ENCODE data around the gene ZMIZ1. TPM values are rescaled to one million over a fixed set of nuclear protein-coding genes. Genes with fewer than 3 reads are reported as not detected.

ZMIZ1 gene
- total and polyA plus RNA-seq, 7 experiments from 2014 or later = 1.8 to 57.2 (median 14.2) TPM

GRCh38 chr10:79263939-79264338 lies 195.2 kb downstream of the ZMIZ1 start:
- H3K9me3 Mint-ChIP-seq = no peaks in the 10 kb centered on the region
- H3K4me3 ChIP-seq (ENCODE audit: low read length) = no peak overlapping the region
- H3K36me3 ChIP-seq (ENCODE audit: control insufficient read depth in 2 of 3, insufficient read depth in 3 of 3, low read length in 3 of 3) = no peaks in the 10 kb centered on the region
- intact Hi-C loops (cut with micrococcal nuclease) = no loop called here
- no peaks in the 10 kb centered on the region for H3K27me3 ChIP-seq (ENCODE audit: control insufficient read depth in 2 of 2, insufficient read depth in 2 of 2, low read length in 2 of 2)
- H3K4me1 ChIP-seq (ENCODE audit: control insufficient read depth in 2 of 2, insufficient read depth in 2 of 2, low read length in 2 of 2) = peaks cover 0 to 20% of the 10 kb centered on the region in 2 donors
- peak overlapping the region in 2 of 9 donors; percentile 31 to 62 for H3K27ac Mint-ChIP-seq
- DNase-seq (no peak), ATAC-seq (no peak)
- H3K4me1 Mint-ChIP-seq = peaks cover 0 to 39% (median 12%) of the 10 kb centered on the region in 7 donors
- no peak overlapping the region for H3K27ac ChIP-seq (ENCODE audit: low read depth, low read length)
- H3K27me3 Mint-ChIP-seq = no peaks in the 10 kb centered on the region
- peaks cover 0 to 10% (median 3%) of the 10 kb centered on the region in 5 donors for H3K36me3 Mint-ChIP-seq
- no peaks in the 10 kb centered on the region for H3K9me3 ChIP-seq (ENCODE audit: control insufficient read depth in 2 of 3, low read length in 3 of 3)
- ChIA-PET CTCF (interaction anchor here (0.7 kb wide), 1 partner anchor 23 kb away, joined by 3 read pairs; no protein-coding TSS in a partner anchor), POLR2A (no interaction called here)
- no peak overlapping the region for H3K4me3 Mint-ChIP-seq

- intact Hi-C loops (cut with micrococcal nuclease) = no loop called here
- peaks cover 0 to 20% of the 10 kb centered on the region in 2 donors for H3K4me1 ChIP-seq (ENCODE audit: control insufficient read depth in 2 of 2, insufficient read depth in 2 of 2, low read length in 2 of 2)
- CTCF ChIA-PET = interaction anchor here (0.6 kb wide), 1 partner anchor 164 kb away, joined by 3 read pairs; no protein-coding TSS in a partner anchor
- H3K27ac ChIP-seq (ENCODE audit: low read depth, low read length) = no peak overlapping the region
- no peaks in the 10 kb centered on the region for H3K36me3 ChIP-seq (ENCODE audit: control insufficient read depth in 2 of 3, insufficient read depth in 3 of 3, low read length in 3 of 3)
- Mint-ChIP-seq H3K4me1 (peaks cover 3 to 39% (median 12%) of the 10 kb centered on the region in 7 donors), H3K27ac (no peak overlapping the region), H3K27me3 (no peaks in the 10 kb centered on the region), H3K36me3 (peaks cover 0 to 10% (median 3%) of the 10 kb centered on the region in 5 donors), H3K9me3 (no peaks in the 10 kb centered on the region), H3K4me3 (no peak overlapping the region)
- DNase-seq (no peak), ATAC-seq (no peak)
- POLR2A ChIA-PET = no interaction called here
- H3K9me3 ChIP-seq (ENCODE audit: control insufficient read depth in 2 of 3, low read length in 3 of 3) = no peaks in the 10 kb centered on the region
- H3K27me3 ChIP-seq (ENCODE audit: control insufficient read depth in 2 of 2, insufficient read depth in 2 of 2, low read length in 2 of 2) = no peaks in the 10 kb centered on the region
- H3K4me3 ChIP-seq (ENCODE audit: low read length) = no peak overlapping the region
Observed at GRCh38 chr10:79264942-79265341, 196.2 kb downstream of the ZMIZ1 start.

- Histone ChIP-seq H3K27ac (ENCODE audit: low read depth, low read length) (no peak overlapping the region), H3K36me3 (ENCODE audit: control insufficient read depth in 2 of 3, insufficient read depth in 3 of 3, low read length in 3 of 3) (no peaks in the 10 kb centered on the region), H3K4me3 (ENCODE audit: low read length) (no peak overlapping the region), H3K27me3 (ENCODE audit: control insufficient read depth in 2 of 2, insufficient read depth in 2 of 2, low read length in 2 of 2) (no peaks in the 10 kb centered on the region), H3K9me3 (ENCODE audit: control insufficient read depth in 2 of 3, low read length in 3 of 3) (no peaks in the 10 kb centered on the region), H3K4me1 (ENCODE audit: control insufficient read depth in 2 of 2, insufficient read depth in 2 of 2, low read length in 2 of 2) (peaks cover 0 to 20% of the 10 kb centered on the region in 2 donors)
- Mint-ChIP-seq H3K27me3 (no peaks in the 10 kb centered on the region), H3K27ac (peak overlapping the region in 1 of 9 donors; percentile 52), H3K36me3 (peaks cover 0 to 10% (median 3%) of the 10 kb centered on the region in 5 donors), H3K9me3 (no peaks in the 10 kb centered on the region), H3K4me1 (peaks cover 3 to 43% (median 12%) of the 10 kb centered on the region in 7 donors), H3K4me3 (peak overlapping the region in 1 of 10 donors; percentile 29)
- intact Hi-C loops (cut with micrococcal nuclease) = no loop called here
- ATAC-seq (peak; percentile 45), DNase-seq (no peak)
- ChIA-PET POLR2A (no interaction called here), CTCF (no interaction called here)
Observed at GRCh38 chr10:79266084-79266483, 197.3 kb downstream of the ZMIZ1 start.

- H3K4me3 Mint-ChIP-seq = no peak overlapping the region
- POLR2A ChIA-PET = no interaction called here
Observed at GRCh38 chr10:79266543-79267312, 198.0 kb downstream of the ZMIZ1 start.

GRCh38 chr10:79267499-79267898 lies 198.7 kb downstream of the ZMIZ1 start:
- no peaks in the 10 kb centered on the region for H3K9me3 ChIP-seq (ENCODE audit: control insufficient read depth in 2 of 3, low read length in 3 of 3)
- Mint-ChIP-seq H3K9me3 (no peaks in the 10 kb centered on the region), H3K4me1 (peaks cover 3 to 48% (median 12%) of the 10 kb centered on the region in 7 donors), H3K4me3 (no peak overlapping the region), H3K36me3 (peaks cover 0 to 12% (median 3%) of the 10 kb centered on the region in 5 donors), H3K27me3 (no peaks in the 10 kb centered on the region), H3K27ac (no peak overlapping the region)
- ATAC-seq = no peak
- H3K36me3 ChIP-seq (ENCODE audit: control insufficient read depth in 2 of 3, insufficient read depth in 3 of 3, low read length in 3 of 3) = no peaks in the 10 kb centered on the region
- peaks cover 0 to 20% of the 10 kb centered on the region in 2 donors for H3K4me1 ChIP-seq (ENCODE audit: control insufficient read depth in 2 of 2, insufficient read depth in 2 of 2, low read length in 2 of 2)
- H3K4me3 ChIP-seq (ENCODE audit: low read length) = no peak overlapping the region
- H3K27ac ChIP-seq (ENCODE audit: low read depth, low read length) = no peak overlapping the region
- POLR2A ChIA-PET = no interaction called here
- no peaks in the 10 kb centered on the region for H3K27me3 ChIP-seq (ENCODE audit: control insufficient read depth in 2 of 2, insufficient read depth in 2 of 2, low read length in 2 of 2)
- no peak for DNase-seq
- intact Hi-C loops (cut with micrococcal nuclease) = no loop called here
- CTCF ChIA-PET = no interaction called here

More at GRCh38 chr10:79266543-79267312, 198.0 kb downstream of the ZMIZ1 start:
- Mint-ChIP-seq H3K9me3 (no peaks in the 10 kb centered on the region), H3K27me3 (no peaks in the 10 kb centered on the region), H3K36me3 (peaks cover 0 to 10% (median 3%) of the 10 kb centered on the region in 5 donors), H3K4me1 (peaks cover 3 to 47% (median 12%) of the 10 kb centered on the region in 7 donors), H3K27ac (peak overlapping the region in 1 of 9 donors; percentile 63)
- Histone ChIP-seq H3K9me3 (ENCODE audit: control insufficient read depth in 2 of 3, low read length in 3 of 3) (no peaks in the 10 kb centered on the region), H3K36me3 (ENCODE audit: control insufficient read depth in 2 of 3, insufficient read depth in 3 of 3, low read length in 3 of 3) (no peaks in the 10 kb centered on the region), H3K27ac (ENCODE audit: low read depth, low read length) (no peak overlapping the region), H3K4me1 (ENCODE audit: control insufficient read depth in 2 of 2, insufficient read depth in 2 of 2, low read length in 2 of 2) (peaks cover 0 to 20% of the 10 kb centered on the region in 2 donors), H3K4me3 (ENCODE audit: low read length) (no peak overlapping the region), H3K27me3 (ENCODE audit: control insufficient read depth in 2 of 2, insufficient read depth in 2 of 2, low read length in 2 of 2) (no peaks in the 10 kb centered on the region)
- intact Hi-C loops (cut with micrococcal nuclease) = no loop called here
- DNase-seq = peak in 1 of 9 donors; percentile 22
- CTCF ChIA-PET = no interaction called here
- peak; percentile 83 for ATAC-seq

- Mint-ChIP-seq H3K27ac (no peak overlapping the region), H3K4me3 (no peak overlapping the region), H3K4me1 (peaks cover 0 to 48% (median 12%) of the 10 kb centered on the region in 7 donors), H3K9me3 (no peaks in the 10 kb centered on the region), H3K36me3 (peaks cover 0 to 8% (median 3%) of the 10 kb centered on the region in 5 donors), H3K27me3 (no peaks in the 10 kb centered on the region)
- ChIA-PET CTCF (no interaction called here), POLR2A (no interaction called here)
- no peak overlapping the region for H3K4me3 ChIP-seq (ENCODE audit: low read length)
- H3K4me1 ChIP-seq (ENCODE audit: control insufficient read depth in 2 of 2, insufficient read depth in 2 of 2, low read length in 2 of 2) = peaks cover 0 to 20% of the 10 kb centered on the region in 2 donors
- no peaks in the 10 kb centered on the region for H3K27me3 ChIP-seq (ENCODE audit: control insufficient read depth in 2 of 2, insufficient read depth in 2 of 2, low read length in 2 of 2)
- ATAC-seq = no peak
- intact Hi-C loops (cut with micrococcal nuclease) = no loop called here
- H3K9me3 ChIP-seq (ENCODE audit: control insufficient read depth in 2 of 3, low read length in 3 of 3) = no peaks in the 10 kb centered on the region
- H3K27ac ChIP-seq (ENCODE audit: low read depth, low read length) = no peak overlapping the region
- DNase-seq = no peak
- H3K36me3 ChIP-seq (ENCODE audit: control insufficient read depth in 2 of 3, insufficient read depth in 3 of 3, low read length in 3 of 3) = no peaks in the 10 kb centered on the region
Observed at GRCh38 chr10:79268161-79268601, 199.4 kb downstream of the ZMIZ1 start.
